Measurements from ENCODE around the gene CXCL5.

DNA sequence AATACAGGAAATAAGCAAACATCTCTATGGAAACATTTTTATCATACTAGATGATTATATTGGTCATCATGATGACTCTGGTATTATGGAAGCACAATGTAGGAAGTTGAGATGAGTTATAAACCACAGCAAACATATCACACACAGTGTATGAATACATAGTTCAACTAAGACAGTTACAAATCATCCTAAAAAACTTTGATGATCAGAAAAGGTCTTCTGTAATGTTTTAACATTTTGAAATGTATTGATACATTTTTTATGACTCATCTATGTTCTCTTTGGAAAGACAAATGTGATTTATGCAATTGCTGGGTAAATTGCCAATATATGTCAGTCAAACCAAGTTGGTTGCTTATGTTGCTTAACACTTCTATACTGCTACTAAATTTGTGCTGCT lies 35.3 kb upstream of the CXCL5 start:
- TF ChIP-seq RAD21 (IDR thresholded peaks at IDR 0.05; ENCODE audit: low read depth) (no peak), EGR1 (IDR thresholded peaks at IDR 0.05) (no peak), NFIC (IDR thresholded peaks at IDR 0.05) (no peak), CREB1 (IDR thresholded peaks at IDR 0.05; ENCODE audit: low read depth) (no peak), TAF1 (IDR thresholded peaks at IDR 0.05; ENCODE audit: low read depth) (no peak), REST (IDR thresholded peaks at IDR 0.05; ENCODE audit: low read depth) (no peak), EP300 (IDR thresholded peaks at IDR 0.05; ENCODE audit: borderline replicate concordance) (no peak)
- TF ChIP-seq, protein P1, sequence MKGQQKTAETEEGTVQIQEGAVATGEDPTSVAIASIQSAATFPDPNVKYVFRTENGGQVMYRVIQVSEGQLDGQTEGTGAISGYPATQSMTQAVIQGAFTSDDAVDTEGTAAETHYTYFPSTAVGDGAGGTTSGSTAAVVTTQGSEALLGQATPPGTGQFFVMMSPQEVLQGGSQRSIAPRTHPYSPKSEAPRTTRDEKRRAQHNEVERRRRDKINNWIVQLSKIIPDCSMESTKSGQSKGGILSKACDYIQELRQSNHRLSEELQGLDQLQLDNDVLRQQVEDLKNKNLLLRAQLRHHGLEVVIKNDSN (IDR thresholded peaks at IDR 0.05), result no peak
